Measurements from ENCODE around the gene CACNA1C. TPM values are rescaled to one million over a fixed set of nuclear protein-coding genes. Genes with fewer than 3 reads are reported as not detected.

CACNA1C gene
- total and polyA plus RNA-seq, 2 of the 4 experiments (the other 2 are of a cell fraction) = 1.6 to 2.6 TPM

DNA sequence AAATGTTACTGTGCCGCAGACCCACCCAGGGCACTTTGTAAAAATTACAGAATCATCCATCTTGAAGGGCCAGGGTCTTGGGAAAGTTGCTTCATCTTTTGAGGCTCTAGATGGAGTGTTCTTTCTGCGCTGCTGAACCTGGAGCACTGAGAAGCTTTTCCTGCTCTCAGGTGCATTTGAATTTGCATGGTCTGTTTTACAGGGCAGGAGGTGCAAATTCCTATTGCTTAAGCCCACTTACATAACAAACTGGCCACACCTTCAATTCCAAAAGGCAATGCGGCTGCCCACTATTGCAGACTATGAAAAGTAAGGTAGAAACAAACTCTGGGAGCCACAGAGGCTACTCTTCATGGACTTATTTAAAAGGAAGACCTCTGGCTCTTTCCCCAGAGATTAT, 254.8 kb downstream of the CACNA1C start:
- Histone ChIP-seq H3K27ac (ENCODE audit: insufficient read depth, low read length) (no peak overlapping the region), H3K4me3 (ENCODE audit: insufficient read depth, low read depth, low read length) (no peak overlapping the region), H3K36me3 (ENCODE audit: control insufficient read depth, insufficient read depth, low read length) (no peaks in the 10 kb centered on the region), H3K4me1 (ENCODE audit: control insufficient read depth, insufficient read depth, low read length) (peaks cover 31% of the 10 kb centered on the region), H3K4me2 (ENCODE audit: low read depth, low read length) (no peak overlapping the region), H4K8ac (ENCODE audit: low read depth in 2 of 2, low read length in 2 of 2) (no peak overlapping the region), H4K20me1 (ENCODE audit: insufficient read depth, low read length) (no peaks in the 10 kb centered on the region; the same call in 1 of the 2 replicates), H4K91ac (ENCODE audit: insufficient read depth, low read depth, low read length) (no peak overlapping the region), H2BK15ac (ENCODE audit: low read depth, low read length) (no peak overlapping the region), H2BK5ac (ENCODE audit: low read depth, low read length, poor library complexity, severe bottlenecking) (no peak overlapping the region), H2BK20ac (ENCODE audit: low read depth, low read length) (no peak overlapping the region), H3K23ac (ENCODE audit: low read depth, low read length) (no peak overlapping the region), H3K27me3 (ENCODE audit: control insufficient read depth, insufficient read depth, low read length) (no peaks in the 10 kb centered on the region), H3K9ac (ENCODE audit: low read depth, low read length) (no peak overlapping the region), H3K4ac (ENCODE audit: low read depth, low read length) (no peak overlapping the region), H3K14ac (replicated peaks; ENCODE audit: low read depth, low read length) (no peak overlapping the region), H2AK5ac (ENCODE audit: low read depth, low read length) (no peak overlapping the region), H2AK9ac (replicated peaks; ENCODE audit: low read depth, low read length, poor library complexity) (no peak overlapping the region), H3K9me3 (ENCODE audit: control insufficient read depth, insufficient read depth, low read length) (no peaks in the 10 kb centered on the region; the same call in 1 of the 2 replicates), H3K56ac (ENCODE audit: extremely low read depth, insufficient read depth, low read length) (no peak overlapping the region), H3K18ac (ENCODE audit: low read depth, low read length) (no peak overlapping the region), H2AFZ (replicated peaks; ENCODE audit: low read length, poor library complexity) (no peak overlapping the region), H4K5ac (ENCODE audit: low read depth, low read length) (no peak overlapping the region), H2BK120ac (ENCODE audit: low read depth, low read length) (no peak overlapping the region), H3K79me1 (ENCODE audit: low read depth in 1 of 2, low read length in 2 of 2) (peaks cover 4 to 6% of the 10 kb centered on the region in 2 experiments; a peak in 2 of 4 replicates), H3K9me1 (ENCODE audit: insufficient read depth, low read length) (peaks cover 21% of the 10 kb centered on the region)
- intact Hi-C loops (cut with micrococcal nuclease) = no loop called here
- TF ChIP-seq CEBPB (IDR thresholded peaks at IDR 0.05; ENCODE audit: low read depth, low read length) (no peak), RFX5 (IDR thresholded peaks at IDR 0.05; ENCODE audit: low read depth, low read length) (no peak), MAZ (IDR thresholded peaks at IDR 0.05; ENCODE audit: borderline replicate concordance, low read depth, low read length) (no peak), MAFK (IDR thresholded peaks at IDR 0.05; ENCODE audit: low read depth, low read length) (no peak), BHLHE40 (IDR thresholded peaks at IDR 0.05; ENCODE audit: low read depth, low read length) (no peak), CHD1 (IDR thresholded peaks at IDR 0.05; ENCODE audit: low read depth, low read length) (no peak), RCOR1 (IDR thresholded peaks at IDR 0.05; ENCODE audit: insufficient replicate concordance, low read length) (no peak), RAD21 (IDR thresholded peaks at IDR 0.05; ENCODE audit: low read length) (no peak), CTCF (conservative IDR thresholded peaks at IDR 0.05; ENCODE audit: low read depth, low read length) (no peak), MXI1 (IDR thresholded peaks at IDR 0.05; ENCODE audit: borderline replicate concordance, low read depth, low read length) (no peak), FOS (IDR thresholded peaks at IDR 0.05; ENCODE audit: low read depth, low read length) (no peak), NFE2L2 (IDR thresholded peaks at IDR 0.05; ENCODE audit: low read depth, low read length) (no peak)
- TF ChIP-seq, protein P1, sequence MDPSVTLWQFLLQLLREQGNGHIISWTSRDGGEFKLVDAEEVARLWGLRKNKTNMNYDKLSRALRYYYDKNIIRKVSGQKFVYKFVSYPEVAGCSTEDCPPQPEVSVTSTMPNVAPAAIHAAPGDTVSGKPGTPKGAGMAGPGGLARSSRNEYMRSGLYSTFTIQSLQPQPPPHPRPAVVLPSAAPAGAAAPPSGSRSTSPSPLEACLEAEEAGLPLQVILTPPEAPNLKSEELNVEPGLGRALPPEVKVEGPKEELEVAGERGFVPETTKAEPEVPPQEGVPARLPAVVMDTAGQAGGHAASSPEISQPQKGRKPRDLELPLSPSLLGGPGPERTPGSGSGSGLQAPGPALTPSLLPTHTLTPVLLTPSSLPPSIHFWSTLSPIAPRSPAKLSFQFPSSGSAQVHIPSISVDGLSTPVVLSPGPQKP (IDR thresholded peaks at IDR 0.05; ENCODE audit: borderline replicate concordance, low read depth, low read length) = no peak
- TF ChIP-seq, protein P2, sequence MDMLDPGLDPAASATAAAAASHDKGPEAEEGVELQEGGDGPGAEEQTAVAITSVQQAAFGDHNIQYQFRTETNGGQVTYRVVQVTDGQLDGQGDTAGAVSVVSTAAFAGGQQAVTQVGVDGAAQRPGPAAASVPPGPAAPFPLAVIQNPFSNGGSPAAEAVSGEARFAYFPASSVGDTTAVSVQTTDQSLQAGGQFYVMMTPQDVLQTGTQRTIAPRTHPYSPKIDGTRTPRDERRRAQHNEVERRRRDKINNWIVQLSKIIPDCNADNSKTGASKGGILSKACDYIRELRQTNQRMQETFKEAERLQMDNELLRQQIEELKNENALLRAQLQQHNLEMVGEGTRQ (IDR thresholded peaks at IDR 0.05; ENCODE audit: low read depth, low read length) = no peak
- ATAC-seq (ENCODE audit: low read depth) = no peak
- POLR2A ChIA-PET (ENCODE audit: unreplicated experiment) = no interaction called here
- dilution Hi-C loops (cut with HindIII; ENCODE audit: low sequenced_read_pairs, unreplicated experiment) = no loop called here
- no peak for DNase-seq
- CTCF ChIA-PET = no interaction called here
- in situ Hi-C loops (cut with MboI; ENCODE audit: low sequenced_read_pairs) = no loop called here
- no TSS peak for BruUV-seq (replicated peaks)
- WGBS, 2 experiments (ENCODE audit: extremely low coverage in 2 of 2, insufficient read length in 1 of 2) = no CpG with 5 or more reads among the region's 3 CpGs

All from IMR-90 (cell line).